Hematopoietic multipotent progenitor cell treated with erythropoietin and hydrocortisone succinate and interleukin-3 and kit ligand, for 6 days (in vitro differentiated cells): Measurements from ENCODE around the gene BICD1.
"Not testable (repeated sequence)": the region's sequence is repeated elsewhere in the genome, so short reads cannot be mapped to it uniquely, and the experiment has no call there.

Experiments
- DNase-seq: peaks from one replicate; pipeline ENCODE4 v3.0.0-alpha.2; 2015

The BICD1 gene

DNA sequence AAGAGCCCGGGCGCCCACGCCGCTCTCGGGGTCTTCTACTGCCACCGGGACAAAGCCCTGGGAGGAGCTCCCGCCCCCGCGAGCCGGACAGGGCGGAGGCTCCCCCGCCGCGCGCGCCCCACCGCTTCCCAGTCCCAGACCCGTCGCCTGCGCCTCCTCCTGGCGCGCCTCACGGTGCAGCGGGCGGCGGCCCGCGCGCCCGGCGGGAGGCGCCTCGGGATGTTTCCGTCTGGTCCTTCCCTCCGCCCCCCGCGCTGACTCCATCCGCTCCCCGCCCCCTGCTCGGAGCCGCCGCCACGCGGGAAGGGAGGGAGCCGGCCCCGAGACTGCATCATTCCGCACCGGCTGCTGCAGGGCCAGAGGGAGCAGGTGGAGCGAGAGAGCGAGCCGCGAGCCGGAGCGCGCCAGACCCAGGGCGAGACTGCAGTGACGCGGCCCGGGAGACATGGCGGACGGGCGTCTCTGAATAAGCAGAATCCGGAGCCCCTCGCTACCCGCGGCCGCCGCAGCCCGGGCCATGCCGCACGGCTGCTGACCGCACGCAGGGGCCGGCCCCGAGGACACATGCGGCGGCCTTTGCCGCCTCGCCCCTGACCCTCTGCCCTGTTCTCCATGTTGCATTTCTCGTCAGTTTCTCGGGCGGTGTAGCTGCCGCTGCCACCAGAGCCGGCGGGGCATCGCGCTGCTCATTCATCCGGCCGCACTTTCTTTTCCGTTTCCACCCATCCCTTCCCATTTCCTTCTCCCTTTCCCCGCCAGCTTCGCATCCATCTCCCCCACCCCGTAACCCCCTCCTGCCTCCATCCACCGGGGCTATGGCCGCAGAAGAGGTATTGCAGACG, at the start of gene BICD1:
TSS of gene BICD1 (plus strand) at position 331 of the 842 bp plus-strand sequence. CDS start at position 816, 485 bp downstream.
- peak; percentile 83 for DNase-seq

DNA sequence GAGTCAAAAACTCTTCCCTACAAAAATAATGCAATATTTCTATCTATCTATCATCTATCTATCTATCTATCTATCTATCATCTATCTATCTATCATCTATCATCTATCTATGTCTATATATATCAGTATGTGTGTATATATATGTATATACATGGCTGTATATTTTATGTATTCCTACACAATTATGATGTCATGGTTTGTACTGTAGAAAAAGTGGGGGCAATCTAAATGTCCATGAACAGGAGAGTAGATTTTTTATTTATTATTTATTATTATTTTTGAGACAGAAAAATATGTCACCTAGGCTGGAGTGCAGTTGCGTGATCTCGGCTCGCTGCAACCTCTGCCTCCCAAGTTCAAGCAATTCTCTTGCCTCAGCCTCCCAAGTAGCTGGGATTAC, 45.6 kb upstream of the BICD1 start:
- DNase-seq = no peak

DNA sequence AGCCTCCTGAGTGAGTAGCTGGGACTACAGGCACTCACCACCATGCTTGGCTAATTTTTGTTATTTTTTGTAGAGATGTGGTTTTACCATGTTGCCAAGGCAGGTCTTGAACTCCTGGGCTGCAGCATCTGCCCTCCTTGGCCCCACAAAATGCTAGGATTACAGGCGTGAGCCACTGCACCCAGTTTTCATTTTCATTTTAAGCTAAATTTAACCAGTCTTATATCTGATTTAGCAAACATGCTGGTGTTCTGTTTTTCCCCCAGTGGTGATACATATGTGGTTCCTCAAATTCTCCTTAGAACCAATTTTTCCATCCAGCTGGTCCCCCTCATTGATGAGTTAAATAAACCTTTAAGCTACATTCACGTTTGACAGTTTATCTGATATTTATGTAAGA, 43.8 kb upstream of the BICD1 start:
- DNase-seq = no peak

DNA sequence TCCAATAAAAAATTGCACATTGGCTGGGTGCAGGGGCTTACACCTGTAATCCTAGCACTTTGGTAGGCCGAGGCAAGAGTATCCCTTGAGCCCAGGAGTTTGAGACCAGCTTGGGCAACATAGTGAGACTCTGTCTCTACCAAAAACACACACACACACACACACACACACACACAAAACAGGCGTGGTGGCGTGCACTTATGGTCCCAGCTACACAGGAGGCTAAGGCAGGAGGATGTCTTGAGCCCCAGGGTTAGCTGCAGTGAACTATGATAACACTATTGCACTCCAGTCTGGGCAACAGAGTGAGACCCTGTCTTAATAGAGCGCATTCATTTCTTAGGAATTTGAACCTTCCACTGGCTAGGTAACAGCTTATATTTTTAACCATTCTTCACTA, 42.9 kb upstream of the BICD1 start:
- no peak for DNase-seq

DNA sequence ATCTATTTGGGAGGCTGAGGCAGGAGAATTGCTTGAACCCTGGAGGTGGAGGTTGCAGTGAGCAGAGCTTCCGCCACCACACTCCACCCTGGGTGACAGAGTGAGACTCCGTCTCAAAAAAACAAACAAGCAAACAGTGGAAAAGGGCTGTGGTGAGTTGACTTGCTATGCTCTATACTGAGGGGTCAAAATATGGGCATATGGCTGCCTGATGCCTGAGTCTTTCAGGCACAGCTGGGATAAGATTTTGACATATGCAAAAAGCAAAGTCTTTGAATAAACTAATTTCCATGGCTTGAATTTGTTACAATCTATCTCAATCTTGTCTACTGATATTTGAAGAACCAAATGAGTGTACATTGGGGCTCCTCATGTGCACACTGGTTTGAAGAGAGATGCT, 40.4 kb upstream of the BICD1 start:
- no peak for DNase-seq

DNA sequence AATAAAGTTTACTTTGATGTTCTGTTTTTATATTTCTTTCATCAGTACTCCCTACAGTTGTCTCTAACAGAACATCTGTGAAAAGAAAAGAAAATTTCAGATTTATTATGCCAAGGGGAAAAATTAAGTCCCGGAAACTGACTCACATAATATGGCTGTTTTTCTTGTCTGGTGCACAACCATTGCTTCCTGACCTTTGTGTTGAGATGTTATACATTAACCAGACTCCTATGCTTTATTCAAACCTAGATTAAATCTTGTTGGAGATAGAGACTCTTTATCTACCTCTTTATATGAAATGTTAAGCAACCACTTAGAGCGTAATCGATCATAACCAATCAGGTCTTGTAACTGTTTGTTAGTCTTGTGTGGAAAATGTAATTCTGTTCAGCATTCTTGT, 37.6 kb upstream of the BICD1 start:
- no peak for DNase-seq

DNA sequence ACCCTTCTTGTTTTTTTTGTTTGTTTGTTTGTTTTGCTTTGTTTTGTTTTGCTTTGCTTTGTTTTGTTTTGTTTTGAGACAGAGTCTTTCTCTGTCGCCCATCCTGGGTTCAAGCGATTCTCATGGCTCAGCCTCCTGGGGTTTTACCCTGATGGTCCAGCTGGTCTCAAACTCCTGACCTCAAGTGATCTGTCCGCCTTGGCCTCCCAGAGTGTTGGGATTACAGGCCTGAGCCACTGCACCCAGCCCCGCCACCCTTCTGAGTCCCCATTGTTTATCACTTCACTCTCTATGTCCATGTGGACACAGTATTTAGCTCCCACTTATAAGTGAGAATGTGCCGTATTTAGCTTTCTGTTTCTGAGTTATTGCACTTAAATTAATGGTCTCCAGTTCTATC, 36.9 kb upstream of the BICD1 start:
- no peak for DNase-seq

DNA sequence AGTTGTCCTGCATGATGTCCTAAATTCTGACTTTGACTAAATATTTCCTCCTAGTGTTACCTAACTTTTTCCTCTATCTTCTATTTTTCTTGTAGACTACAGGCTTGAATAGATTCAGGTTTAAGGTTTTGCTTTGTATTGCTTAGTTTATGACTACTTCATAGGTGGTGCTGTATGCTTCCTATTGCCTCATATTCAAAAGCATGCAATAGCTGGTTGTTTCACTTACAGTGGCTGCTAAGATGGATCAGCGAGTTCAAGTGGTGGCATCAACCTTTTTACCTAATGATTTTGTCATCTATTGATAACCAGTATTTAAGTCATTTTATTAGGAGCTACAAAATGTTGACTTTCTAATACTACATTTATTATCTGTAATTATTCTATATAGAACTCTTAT, 36.3 kb upstream of the BICD1 start:
- no peak for DNase-seq

DNA sequence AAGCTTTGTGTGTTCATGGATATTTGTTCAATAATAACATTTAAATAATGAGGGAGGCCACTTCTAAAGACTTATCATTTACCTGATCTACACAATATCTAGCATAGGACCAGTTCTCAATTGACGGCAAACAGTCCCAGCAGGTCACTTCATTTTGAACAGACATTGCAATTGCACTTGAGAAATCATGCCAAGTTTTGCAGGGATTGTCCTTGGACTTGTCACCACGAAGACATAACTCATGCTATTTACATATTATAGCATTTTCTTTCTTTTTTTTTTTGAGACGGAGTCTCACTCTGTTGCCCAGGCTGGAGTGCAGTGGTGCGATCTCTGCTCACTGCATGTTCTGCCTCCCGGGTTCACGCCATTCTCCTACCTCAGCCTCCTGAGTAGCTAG, 34.5 kb upstream of the BICD1 start:
- DNase-seq = no peak

DNA sequence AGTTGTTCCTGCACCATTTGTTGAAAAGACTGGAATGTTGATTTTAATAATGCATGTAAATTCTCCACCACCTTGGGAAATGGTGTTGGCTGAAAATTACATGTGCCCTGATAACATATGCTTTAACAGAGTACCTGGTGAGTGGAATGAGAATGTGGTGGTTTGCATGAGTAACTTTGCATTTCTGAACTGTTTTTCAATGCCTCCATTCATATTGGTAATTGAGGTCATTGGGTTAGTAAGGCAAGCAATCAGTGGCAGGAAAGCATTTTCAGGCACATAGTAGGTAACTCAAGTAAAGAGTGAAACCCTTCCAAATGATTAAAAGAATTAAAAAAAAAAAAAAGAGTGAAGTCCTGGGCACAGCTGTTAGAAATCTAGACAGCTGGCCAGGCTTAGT, 32.2 kb upstream of the BICD1 start:
- no peak for DNase-seq

DNA sequence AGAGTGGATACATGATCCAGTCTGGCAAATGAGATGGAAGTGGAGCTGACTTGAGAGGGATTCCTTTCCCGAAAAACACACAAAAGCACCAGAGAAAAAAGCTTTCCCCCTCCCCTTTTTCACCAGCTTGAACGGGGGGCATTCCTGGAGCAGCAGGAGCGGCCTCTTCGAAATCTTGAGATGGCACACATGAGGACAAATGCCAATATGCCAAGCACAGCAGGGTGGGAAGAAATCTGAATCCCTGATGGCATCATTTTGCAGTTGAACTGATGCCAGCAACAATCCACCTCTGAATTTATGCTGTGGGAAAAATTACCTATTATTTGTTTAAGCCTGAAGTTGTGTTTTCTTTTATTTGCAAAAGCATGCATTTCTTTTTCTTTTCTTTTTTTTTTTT, 29.7 kb upstream of the BICD1 start:
- no peak for DNase-seq

DNA sequence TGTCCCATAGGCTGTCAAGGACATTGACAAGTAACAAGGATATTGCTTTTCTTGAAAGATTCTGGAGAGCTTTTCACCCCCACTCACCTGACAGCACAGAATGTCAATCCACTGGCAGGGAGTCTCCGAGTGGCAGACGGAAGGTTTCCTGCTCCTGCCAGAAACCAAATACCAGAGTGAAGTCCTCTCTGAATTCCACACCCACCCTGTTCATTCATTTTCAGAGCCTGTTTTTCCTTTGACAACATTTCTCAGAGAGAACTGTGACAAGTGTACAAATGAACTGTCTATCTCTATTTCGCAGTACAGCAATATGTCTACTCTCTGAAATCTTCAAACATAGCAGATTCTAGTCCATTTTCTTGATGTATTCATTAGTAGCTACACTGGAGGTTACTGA, 26.2 kb upstream of the BICD1 start:
- DNase-seq = no peak

DNA sequence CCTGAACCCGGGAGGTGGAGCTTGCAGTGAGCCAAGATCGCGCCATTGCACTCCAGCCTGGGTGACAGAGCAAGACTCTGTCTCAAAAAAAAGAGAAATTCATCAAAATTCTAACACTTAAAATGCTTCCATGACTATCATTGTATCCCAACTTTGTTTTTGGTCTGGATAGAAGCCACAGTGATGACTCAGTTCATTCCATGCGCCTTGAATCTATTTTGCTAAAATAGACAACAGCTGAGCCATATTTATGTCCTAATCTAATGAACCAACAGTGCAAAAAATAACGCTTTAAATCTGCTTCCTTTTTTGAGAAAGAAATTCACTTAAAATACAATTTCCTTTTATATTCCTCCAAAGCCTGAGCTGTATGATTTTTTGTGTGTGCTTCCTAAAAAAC, 23.2 kb upstream of the BICD1 start:
- DNase-seq = no peak

DNA sequence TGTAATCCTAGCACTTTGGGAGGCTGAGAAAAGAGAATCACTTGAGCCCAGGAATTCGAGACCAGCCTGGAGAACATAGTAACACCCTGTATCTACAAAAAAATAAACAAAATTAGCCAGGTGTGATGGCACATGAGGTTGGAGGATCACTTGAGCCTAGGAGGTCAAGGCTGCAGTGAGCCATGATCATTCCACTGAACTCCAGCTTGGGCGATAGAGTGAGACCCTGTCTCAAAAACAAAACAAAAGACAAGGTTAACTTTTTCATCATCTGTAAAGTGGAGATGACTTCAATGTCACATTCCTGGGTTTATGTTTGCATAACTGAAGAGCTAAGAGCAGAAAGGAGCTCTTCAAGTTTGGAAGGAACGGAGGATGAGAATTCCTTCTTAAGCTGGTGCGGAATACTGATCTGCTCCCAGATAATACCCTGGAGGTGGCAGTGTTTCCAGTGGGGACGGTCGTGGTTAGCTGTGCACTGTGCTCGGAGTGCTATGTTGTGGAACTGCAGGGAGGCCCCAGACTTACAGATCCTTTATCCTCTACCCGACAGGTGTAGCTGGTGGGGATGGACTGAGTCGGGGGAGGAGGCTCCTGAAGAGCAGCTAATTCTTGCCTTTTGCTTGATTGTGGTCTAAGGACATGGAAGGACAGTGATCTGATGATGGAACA, 22.5 kb upstream of the BICD1 start:
- no peak for DNase-seq

DNA sequence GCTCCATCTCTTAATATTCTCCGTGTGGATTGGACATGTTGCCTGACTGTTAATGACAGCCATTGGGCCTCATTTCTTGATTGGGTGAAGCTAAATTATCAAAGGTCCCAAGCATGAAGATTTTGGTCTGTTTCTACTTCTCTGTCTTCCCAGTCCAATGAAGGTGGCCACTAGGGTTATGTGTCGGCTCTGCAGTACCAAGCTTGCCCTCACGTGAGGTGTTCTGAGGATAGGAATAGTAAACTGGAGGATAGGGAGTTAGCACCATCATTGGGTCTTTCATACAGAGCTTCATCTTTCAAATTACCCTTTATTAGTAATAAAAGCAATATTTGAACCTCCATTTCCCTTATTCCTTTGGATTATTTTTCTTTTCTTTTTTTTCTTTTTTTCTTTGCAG, 21.9 kb upstream of the BICD1 start:
- DNase-seq = no peak

DNA sequence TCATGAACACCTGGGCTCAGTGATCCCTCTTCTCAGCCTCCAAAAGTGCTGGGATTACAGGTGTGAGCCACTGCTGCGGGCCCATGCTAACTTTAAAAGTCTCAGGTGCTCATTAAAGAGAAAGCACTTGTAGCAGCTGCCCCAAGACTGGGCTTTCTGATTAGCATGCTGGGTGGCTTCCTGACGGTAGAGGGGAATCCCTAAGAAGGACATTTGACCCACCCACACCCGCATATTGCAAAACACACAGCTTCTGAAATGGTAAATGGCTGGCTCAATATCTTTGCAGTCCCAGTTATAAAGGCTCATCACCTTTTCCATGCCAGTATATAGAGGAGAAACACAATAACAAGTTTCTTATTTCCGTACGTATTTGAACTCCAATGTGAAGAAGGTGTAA, 19.3 kb upstream of the BICD1 start:
- DNase-seq = no peak

DNA sequence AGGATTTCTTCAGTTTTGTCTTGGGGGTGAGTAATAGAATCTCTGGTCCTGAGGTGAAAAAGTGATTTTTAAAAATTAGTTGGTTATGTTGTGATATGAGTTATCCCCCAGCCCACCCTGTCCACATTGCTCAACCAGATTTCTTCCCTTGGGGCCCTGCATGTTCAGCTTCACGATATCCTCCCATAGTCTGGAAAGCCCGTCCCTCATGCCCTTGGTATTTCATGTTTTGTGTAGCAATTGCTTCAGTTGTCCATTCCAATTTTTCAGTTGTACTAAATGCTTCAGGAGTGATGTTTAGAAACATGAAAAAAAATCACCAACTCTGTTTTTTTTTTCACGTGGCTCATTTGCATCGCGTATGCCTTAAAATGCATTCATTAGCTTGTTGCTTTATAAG, 17.5 kb upstream of the BICD1 start:
- no peak for DNase-seq

DNA sequence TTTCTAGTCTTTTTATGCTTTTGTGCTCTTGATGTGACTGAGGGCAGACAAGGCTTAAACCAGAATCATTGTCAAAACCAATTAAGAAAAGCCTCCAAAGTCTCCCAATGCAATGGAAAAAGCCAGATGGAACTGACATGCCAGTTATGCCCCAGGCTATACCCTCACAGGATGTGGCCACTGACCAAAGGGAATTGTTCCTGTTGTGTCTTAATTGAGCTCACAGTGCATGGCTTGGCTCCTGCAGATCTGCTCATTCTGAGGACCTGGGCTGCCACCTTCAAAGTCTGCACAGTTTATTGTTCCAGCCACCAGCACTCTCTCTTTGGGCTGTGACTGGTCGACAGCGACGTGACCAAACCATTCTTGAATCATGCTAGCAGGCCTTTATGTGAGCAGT, 17.1 kb upstream of the BICD1 start:
- DNase-seq = no peak

DNA sequence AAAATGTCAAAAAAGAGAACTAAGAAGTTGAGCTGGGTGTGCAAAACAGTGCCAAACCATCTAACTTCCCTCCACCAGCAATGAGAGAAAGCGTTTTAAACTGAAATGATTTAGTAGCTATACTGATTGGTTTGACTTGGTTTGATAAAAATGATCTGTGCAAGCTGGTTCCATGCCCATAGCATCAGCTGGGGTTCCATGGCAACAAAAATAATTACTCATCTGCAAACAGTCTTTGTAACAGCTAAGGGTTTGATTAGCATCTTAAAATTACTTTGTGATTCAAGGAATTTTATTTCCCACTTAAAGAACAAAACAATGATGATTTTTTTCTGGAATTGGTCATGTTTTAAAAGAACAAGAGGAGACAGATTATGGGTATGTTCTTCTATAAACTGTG, 15.0 kb upstream of the BICD1 start:
- no peak for DNase-seq

DNA sequence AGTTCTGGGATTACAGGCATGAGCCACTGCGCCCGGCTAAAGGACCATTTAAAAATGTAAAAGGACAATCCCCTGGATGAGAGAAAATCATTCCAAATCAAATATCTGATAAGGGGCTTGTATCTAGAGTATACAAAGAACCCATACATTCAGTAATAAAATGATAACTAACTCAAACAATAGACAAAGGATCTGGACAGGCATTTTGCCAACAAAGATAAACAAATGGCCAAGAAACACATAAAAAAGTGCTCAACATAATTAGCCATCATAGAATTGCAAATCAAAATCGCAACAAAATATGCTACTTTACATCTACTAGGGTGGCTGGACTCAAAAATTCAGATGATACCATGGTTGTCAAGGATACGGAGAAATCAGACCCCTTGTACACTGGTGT, 8.5 kb upstream of the BICD1 start:
- no peak for DNase-seq

DNA sequence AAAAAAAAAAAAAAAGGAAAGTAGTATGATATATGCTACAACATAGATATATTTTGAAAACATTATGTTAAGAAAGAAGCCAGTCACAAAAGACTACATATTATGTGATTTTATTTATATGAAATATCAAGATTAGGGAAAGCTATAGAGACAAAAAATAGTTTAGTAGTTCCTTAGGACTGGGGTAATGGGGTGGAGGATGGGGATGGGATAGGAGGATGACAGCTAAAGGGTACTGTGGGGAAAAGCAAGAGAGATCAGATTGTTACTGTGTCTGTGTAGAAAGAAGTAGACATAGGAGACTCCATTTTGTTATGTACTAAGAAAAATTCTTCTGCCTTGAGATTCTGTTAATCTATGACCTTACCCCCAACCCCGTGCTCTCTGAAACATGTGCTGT, 7.4 kb upstream of the BICD1 start:
- not testable (repeated sequence) for DNase-seq

DNA sequence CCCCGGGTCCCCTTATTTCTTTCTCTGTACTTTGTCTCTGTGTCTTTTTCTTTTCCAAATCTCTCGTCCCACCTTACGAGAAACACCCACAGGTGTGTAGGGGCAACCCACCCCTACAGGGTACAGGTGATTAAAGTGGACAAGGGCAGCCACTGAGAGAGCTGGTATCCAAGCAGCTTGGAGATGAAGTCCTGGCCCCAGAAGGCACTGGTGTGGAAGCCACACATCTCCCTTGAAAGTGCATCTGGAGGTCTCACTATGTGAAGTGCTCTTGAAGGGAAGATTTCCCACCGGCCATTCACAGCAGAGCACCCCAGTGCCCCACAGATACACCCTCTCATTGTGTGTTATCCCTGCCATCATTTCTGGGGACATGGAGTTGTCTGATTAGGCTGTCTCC, 6.3 kb upstream of the BICD1 start:
- DNase-seq = no peak

DNA sequence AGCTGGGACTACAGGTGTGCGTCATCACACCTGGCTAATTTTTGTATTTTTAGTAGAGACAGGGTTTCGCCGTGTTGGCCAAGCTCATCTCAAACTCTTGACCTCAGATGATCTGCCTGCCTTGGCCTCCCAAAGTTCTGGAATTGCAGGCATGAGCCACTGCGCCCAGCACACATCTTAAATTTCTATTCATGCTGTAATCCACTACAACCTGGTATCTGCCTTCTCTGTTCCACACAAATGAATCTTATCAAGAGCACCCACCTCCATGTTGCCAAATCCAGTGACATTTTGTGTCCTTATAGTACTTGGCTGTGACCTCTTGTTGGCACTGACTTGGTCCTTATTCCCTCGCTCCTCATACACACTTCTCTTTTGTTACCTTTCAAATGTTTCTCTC, 5.8 kb upstream of the BICD1 start:
- no peak for DNase-seq

DNA sequence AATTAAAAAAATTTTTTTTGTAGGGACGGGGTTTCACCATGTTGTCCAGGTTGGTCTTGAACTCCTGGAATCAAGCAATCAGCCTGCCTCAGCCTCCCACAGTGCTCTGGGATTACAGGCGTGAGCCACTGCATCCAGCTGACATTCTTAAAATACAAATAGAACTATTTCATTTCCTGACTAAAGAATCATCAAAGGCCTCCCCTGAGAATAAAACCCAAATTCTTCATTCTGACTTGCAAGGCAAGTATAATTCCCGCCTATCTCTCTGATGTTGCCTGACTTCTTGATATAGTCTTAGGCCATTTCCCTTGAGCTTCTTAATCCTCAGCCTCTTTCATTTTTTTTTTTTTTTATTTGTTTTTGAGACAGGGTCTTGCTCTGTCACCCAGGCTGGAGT, 4.4 kb upstream of the BICD1 start:
- DNase-seq = no peak
